ENCODE measurements around the gene ZNF76. TPM values are rescaled to one million over a fixed set of nuclear protein-coding genes. Genes with fewer than 3 reads are reported as not detected.

ZNF76 gene
- total and polyA plus RNA-seq, 2 of the 13 experiments (the other 11 are each of a cell fraction or from before 2014, with no cell fraction given) = 13.2 to 26.4 TPM

GRCh38 chr6:35259194-35259947, at the start of gene ZNF76 (continued):
- 0 out of 2 replicates have a peak, but pooled peaks have one; percentile 55 for TF ChIP-seq ZBTB39 (CRISPR knock-in tag; IDR thresholded peaks at IDR 0.05)
- TF ChIP-seq GZF1 (CRISPR knock-in tag; IDR thresholded peaks at IDR 0.05) = no peak; the same call in 1 of the 2 replicates
- TF ChIP-seq ETV6 (CRISPR knock-in tag; conservative IDR thresholded peaks at IDR 0.05) = peak; percentile 62; the same call in 1 of the 2 replicates
- peak; percentile 99 for TF ChIP-seq TARDBP (CRISPR knock-in tag; IDR thresholded peaks at IDR 0.05)
- no peak; the same call in 1 of the 2 replicates for TF ChIP-seq SP2 (CRISPR knock-in tag; IDR thresholded peaks at IDR 0.05)
- peak; percentile 62 to 66; a peak in 3 of 4 replicates for TF ChIP-seq NR2F1 (CRISPR knock-in tag; IDR thresholded peaks at IDR 0.05)
- peak; percentile 53 for TF ChIP-seq MED8 (CRISPR knock-in tag; IDR thresholded peaks at IDR 0.05; ENCODE audit: insufficient replicate concordance)
- TF ChIP-seq SRSF1 (optimal IDR thresholded peaks at IDR 0.05; ENCODE audit: low read depth, low read length) = no peak
- TF ChIP-seq ZNF335 (CRISPR knock-in tag; IDR thresholded peaks at IDR 0.05) = peak; percentile 79; the same call in 1 of the 2 replicates
- TF ChIP-seq KAT8 (CRISPR knock-in tag; IDR thresholded peaks at IDR 0.05) = peak; percentile 97
- TF ChIP-seq CERS6 (CRISPR knock-in tag; IDR thresholded peaks at IDR 0.05) = no peak
- peak; percentile 92 for TF ChIP-seq MXD4 (CRISPR knock-in tag; IDR thresholded peaks at IDR 0.05)
- TF ChIP-seq NFATC3 (CRISPR knock-in tag; IDR thresholded peaks at IDR 0.05) = no peak
- TF ChIP-seq ZNF468 (CRISPR knock-in tag; IDR thresholded peaks at IDR 0.05) = peak; percentile 80; the same call in 1 of the 2 replicates
- no peak for TF ChIP-seq GATA4 (IDR thresholded peaks at IDR 0.05; ENCODE audit: borderline replicate concordance, low read depth)
- TF ChIP-seq ZFP36 (IDR thresholded peaks at IDR 0.05; ENCODE audit: borderline replicate concordance, low read depth, low read length, partially characterized antibody) = no peak
- no peak for TF ChIP-seq MATR3 (CRISPR knock-in tag; IDR thresholded peaks at IDR 0.05)
- TF ChIP-seq PHB2 (IDR thresholded peaks at IDR 0.05; ENCODE audit: partially characterized antibody) = no peak
- peak; percentile 70; the same call in 1 of the 2 replicates for TF ChIP-seq SRY (CRISPR knock-in tag; IDR thresholded peaks at IDR 0.05)
- peak; percentile 97; the same call in 1 of the 2 replicates for TF ChIP-seq NFKB2 (CRISPR knock-in tag; IDR thresholded peaks at IDR 0.05; ENCODE audit: borderline replicate concordance)
- peak; percentile 82 for TF ChIP-seq ATF7-NPFF (CRISPR knock-in tag; IDR thresholded peaks at IDR 0.05; ENCODE audit: low read depth)
- TF ChIP-seq CREB1 (IDR thresholded peaks at IDR 0.05) = peak; percentile 100
- peak; percentile 98 for TF ChIP-seq CREB1 (CRISPR knock-in tag; IDR thresholded peaks at IDR 0.05)
- TF ChIP-seq JUN (CRISPR knock-in tag; IDR thresholded peaks at IDR 0.05) = no peak
- peak; percentile 98 for TF ChIP-seq KDM2A (CRISPR knock-in tag; IDR thresholded peaks at IDR 0.05; ENCODE audit: borderline replicate concordance, low read depth)
- TF ChIP-seq, protein P1, sequence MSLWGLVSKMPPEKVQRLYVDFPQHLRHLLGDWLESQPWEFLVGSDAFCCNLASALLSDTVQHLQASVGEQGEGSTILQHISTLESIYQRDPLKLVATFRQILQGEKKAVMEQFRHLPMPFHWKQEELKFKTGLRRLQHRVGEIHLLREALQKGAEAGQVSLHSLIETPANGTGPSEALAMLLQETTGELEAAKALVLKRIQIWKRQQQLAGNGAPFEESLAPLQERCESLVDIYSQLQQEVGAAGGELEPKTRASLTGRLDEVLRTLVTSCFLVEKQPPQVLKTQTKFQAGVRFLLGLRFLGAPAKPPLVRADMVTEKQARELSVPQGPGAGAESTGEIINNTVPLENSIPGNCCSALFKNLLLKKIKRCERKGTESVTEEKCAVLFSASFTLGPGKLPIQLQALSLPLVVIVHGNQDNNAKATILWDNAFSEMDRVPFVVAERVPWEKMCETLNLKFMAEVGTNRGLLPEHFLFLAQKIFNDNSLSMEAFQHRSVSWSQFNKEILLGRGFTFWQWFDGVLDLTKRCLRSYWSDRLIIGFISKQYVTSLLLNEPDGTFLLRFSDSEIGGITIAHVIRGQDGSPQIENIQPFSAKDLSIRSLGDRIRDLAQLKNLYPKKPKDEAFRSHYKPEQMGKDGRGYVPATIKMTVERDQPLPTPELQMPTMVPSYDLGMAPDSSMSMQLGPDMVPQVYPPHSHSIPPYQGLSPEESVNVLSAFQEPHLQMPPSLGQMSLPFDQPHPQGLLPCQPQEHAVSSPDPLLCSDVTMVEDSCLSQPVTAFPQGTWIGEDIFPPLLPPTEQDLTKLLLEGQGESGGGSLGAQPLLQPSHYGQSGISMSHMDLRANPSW (CRISPR knock-in tag; IDR thresholded peaks at IDR 0.05; ENCODE audit: borderline replicate concordance) = peak; percentile 58; the same call in 1 of the 2 replicates
